NCI-H2171 (cell line): Measurements from ENCODE around the gene SLC2A5.

ENCODE experiments used
- DNase-seq: peaks from one replicate; lab custom pipeline; 2025; lab: John Stamatoyannopoulos, UW

Gene SLC2A5

GRCh38 chr1:9062021-9062471, 7.4 kb downstream of the SLC2A5 start:
- no peak for DNase-seq

DNA sequence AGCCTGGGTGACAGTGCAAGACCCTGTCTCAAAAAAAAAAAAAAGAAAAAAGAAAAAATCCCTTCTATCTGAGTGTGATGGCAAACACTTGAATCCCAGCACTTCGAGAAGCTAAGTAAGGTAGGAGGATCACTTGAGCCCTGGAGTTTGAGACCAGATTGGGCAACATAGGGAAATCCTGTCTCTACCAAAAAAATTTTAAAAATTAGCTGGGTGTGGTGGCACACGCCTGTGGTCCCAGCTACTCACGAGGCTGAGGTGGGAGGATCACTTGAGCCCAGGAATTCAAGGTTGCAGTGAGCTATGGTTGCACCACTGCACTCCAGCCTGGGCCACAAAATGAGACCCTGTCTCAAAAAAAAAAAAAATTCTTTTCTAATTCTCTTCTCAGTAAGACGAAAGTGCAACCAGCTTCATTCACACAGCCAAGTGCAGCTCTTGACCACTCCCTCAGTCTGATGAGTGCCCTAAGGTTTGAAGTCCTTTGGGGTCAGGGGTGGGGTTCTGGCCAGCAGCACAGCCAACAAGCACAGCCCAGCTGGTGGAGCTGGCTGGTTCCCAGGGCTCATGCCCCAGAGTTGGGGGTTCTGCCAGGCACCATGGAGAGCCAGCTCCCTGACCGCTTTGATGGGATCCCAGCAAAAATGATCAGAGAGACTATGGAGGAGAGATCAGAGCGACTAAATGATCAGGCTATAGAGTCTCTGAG, 8.0 kb downstream of the SLC2A5 start:
- no peak for DNase-seq

DNA sequence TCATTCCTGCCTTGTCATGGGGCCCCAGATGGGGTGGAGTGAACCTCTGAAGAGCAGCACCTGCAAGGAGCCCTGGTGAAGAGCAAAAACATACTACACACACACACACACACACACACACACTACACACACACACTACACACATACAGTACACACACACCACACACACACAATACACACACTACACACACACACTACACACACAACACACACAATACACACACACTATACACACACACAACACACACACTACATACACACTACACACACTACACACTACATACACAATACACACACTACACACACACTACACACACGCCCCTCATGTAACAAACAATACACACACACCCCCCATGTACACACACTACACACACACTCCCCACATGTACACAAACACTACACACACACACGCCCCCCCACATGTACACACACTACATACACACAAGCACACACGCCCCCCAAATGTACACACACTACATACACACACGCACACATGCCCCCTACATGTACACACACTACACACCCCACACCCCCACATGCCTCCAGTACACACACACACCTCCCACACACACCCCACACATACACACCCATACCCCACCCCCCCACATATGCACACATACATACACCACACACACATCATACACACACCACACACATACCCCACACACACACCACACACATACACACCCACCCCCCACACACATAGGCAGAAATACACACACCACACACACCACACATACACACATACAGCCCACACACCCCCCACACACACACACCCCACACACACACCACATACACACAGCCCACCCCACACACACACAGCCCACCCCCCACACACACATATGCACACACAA, 9.3 kb downstream of the SLC2A5 start:
- no peak for DNase-seq

- DNase-seq: no peak
These were observed 11.0 kb downstream of the SLC2A5 start for GRCh38 chr1:9058465-9058864.

DNA sequence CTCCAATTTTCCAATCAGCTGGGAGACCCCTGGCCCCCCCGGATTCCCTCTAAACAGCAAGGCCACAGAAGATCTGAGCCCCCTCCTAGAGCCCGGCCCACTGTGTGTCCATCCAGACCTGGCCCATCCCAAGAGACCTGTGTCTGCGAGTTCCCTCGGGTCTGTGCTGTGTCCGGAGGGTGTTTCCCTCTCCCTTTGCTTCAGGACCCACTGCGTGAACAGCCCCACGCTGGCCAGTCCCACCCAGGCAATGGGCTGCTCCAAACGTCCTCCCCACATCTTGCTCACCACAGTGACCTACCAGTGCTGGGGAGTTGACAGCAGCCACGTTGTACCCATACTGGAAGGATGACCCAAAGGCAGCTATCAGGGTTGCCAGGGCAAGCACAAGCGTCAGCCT, 11.6 kb downstream of the SLC2A5 start:
- no peak for DNase-seq

- DNase-seq: no peak
These were observed 17.0 kb downstream of the SLC2A5 start for GRCh38 chr1:9052272-9053049.

- no peak for DNase-seq
These were observed 18.1 kb downstream of the SLC2A5 start for GRCh38 chr1:9051379-9051778.

DNA sequence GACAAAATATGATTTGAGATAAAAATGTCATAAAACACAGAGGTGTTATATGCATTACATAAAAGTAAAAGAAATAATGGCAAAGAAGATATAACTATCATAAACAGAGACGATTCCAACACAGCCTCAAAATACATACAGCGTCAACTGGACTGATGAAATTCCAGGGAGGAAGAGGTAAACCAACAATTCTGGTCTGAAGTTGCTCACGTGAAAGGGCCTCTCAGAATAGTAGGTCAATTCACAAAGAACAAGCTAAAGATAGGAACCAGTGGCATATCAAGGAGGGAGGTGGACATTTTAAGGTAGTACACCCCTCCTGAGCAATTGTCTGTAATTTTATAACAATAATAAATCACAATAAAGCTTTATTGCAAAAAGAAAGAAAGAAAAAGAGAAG, 18.6 kb downstream of the SLC2A5 start:
- no peak for DNase-seq

DNA sequence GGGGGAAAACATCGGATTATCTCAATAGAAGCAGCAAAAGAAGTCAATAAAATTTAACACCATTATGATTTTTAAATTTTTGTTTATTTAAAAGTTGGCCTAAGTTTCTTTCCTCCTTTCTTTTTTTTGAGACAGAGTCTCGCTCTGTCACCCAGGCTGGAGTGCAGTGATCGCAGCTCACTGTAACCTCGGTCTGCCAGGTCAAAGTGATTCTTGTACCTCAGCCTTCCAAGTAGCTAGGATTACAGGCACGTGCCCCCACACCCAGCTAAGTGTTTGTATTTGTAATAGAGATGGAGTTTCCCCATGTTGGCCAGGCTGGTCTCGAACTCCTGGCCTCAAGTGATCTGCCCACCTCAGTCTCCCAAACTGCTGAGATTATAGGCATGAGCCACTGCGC, 20.9 kb downstream of the SLC2A5 start:
- no peak for DNase-seq

DNA sequence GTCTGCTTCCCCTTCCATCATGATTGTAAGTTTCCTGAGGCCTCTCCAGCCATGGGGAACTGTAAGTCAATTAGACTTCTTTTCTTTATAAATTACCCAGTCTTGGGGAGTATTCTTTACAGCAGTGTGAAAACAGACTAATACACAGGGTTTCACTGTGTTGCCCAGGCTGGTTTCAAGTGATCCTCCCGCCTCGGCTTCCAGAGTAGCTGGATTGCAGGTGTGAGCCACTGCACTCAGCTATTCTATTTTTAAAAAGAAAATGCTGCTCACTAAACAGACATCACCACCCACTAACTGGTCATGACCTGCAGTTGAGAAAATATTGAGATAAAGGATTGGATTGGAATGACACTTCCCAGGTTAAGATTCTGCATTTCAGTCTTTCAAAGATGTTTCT, 22.4 kb downstream of the SLC2A5 start:
- no peak for DNase-seq

DNA sequence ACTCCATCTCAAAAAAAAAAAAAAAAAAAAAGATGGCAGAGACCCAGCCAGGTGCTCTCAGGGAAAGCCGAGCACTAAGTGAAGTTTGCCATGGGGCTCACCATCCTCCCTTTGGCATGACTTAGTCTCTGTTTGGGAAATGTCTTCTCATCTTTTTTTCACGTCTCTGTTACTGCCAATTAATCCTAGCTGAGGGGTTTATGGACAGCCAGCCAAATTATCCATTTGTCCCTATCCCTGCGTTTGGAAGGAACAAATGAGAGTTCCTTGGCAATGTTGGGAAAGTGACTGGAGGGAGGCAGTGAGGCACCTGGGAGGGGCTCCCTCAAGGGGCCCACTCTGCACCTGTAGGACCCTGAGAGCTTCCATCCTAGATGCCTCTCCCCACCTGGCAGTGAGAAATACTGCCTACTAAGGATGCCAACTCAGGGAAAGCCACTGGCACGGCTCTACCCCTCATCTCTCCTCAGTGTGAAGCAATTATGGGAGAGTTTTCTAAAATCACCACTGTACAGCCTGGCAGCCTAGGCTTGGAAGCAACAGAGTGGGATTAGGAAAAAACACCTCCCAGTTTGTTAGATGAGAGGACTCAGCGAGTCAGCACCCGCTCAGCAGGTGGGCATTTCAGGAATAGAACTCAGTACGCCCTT, 23.4 kb downstream of the SLC2A5 start:
- DNase-seq: no peak

- no peak for DNase-seq
These were observed 25.2 kb downstream of the SLC2A5 start for GRCh38 chr1:9044236-9044635.

- DNase-seq: no peak
These were observed 27.2 kb downstream of the SLC2A5 start for GRCh38 chr1:9042272-9042671.

DNA sequence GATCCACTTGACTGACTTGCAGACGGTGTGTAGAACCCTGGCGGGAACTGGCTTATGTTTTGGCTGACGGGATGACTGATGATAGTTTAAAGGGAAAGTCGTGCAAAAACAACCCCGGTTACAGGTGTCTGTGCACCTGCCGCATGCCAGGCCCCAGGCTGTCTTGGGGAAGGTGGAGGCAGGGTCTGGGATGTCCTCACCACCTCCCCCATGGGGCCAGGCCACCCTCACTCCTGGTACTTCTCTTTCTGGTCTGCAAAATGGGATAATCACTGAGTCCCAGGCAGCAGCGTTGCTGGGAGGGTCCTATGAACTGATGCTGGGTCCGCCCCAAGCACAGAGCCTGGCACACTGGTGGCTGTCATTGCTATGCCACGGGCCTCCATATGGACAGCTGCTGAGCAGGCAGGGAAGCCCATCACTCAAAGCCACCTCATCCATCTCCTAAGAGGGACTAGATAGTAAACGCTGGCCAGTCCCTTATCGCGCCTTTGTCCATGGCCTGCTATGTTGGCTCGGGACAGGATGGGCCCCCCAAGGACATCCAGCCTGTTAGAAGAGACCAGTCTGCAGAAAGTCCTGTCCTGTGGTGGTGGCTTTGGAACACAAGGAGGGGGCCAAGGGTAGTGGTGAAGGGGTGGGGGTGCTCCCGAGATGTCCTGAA, 28.2 kb downstream of the SLC2A5 start:
- DNase-seq: no peak

DNA sequence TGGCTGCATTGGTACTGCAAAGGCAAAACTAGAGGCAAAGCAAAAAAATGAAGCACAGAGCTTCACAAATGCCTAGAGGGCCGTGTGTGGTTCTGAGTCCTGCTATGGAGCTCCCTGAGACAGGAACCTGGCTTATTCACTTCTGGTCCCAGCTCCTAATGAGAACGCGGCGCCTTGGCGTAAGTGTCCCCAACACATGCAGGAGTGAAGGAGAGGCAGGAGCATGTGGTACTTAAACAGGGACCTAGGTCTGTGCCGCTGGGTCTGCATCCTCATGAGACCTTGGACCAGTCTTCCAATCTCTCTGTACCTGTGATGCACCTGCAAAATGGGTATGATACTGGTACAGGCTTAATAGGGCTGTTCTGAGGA, 28.8 kb downstream of the SLC2A5 start:
- no peak for DNase-seq

- no peak for DNase-seq
These were observed 29.4 kb downstream of the SLC2A5 start for GRCh38 chr1:9039761-9040658.

GRCh38 chr1:9038881-9039760, 30.3 kb downstream of the SLC2A5 start:
- no peak for DNase-seq

DNA sequence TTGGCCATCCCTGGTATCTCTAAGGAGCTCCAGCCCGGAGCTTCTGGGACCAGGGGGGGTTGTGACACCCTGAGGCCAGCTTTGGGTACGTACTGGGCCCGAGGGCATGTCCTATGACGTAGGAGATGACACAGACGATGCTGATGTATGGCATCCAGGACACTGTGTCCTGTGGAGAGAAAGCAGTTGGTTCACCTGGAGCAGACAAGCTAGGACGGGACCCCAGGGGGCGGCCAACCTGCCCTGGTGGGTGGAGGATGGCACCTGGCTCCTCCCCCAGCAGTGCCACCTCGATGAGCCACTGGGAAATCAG, 31.1 kb downstream of the SLC2A5 start:
- DNase-seq: no peak

GRCh38 chr1:9037476-9038337, 31.7 kb downstream of the SLC2A5 start:
- no peak for DNase-seq
